WERI-Rb-1 (cell line): ENCODE data around the gene GPR137B.
"Not testable (repeated sequence)": the region's sequence is repeated elsewhere in the genome, so short reads cannot be mapped to it uniquely, and the experiment has no call there.

ENCODE experiments used
- DNase-seq: peaks from one replicate; pipeline ENCODE4 v3.0.0-alpha.2; 2020
- H3K27ac ChIP-seq: fragments of 250-450 bp; sonication (Bioruptor Pico); 2 replicates; pipeline ENCODE4 v1.5.1; 2020; ENCODE audit warnings: mild to moderate bottlenecking, moderate library complexity
- H3K27me3 ChIP-seq: fragments of 250-450 bp; sonication (Bioruptor Pico); 2 replicates; pipeline ENCODE4 v1.5.1; 2021; ENCODE audit warnings: mild to moderate bottlenecking, low read depth, moderate library complexity; ENCODE audit not compliant: insufficient read depth, severe bottlenecking
- H3K36me3 ChIP-seq: fragments of 250-450 bp; sonication (Bioruptor Pico); 2 replicates; pipeline ENCODE4 v1.5.1; 2020; ENCODE audit warnings: mild to moderate bottlenecking, moderate library complexity
- H3K4me3 ChIP-seq: 2 replicates; pipeline ENCODE4 v1.5.1; 2011; ENCODE audit warnings: low read depth, mild to moderate bottlenecking, control low read depth, low read length
- H3K9me3 ChIP-seq: fragments of 250-450 bp; sonication (Bioruptor Pico); 2 replicates; pipeline ENCODE4 v1.5.1; 2021; ENCODE audit warnings: mild to moderate bottlenecking, moderate library complexity; ENCODE audit not compliant: severe bottlenecking
- CTCF ChIP-seq: IDR thresholded peaks from 2 replicates; pipeline ENCODE4 v1.5.1; 2011; ENCODE audit warnings: low read depth, mild to moderate bottlenecking, control low read depth, inconsistent platforms, low read length

Gene GPR137B

GRCh38 chr1:236159704-236160539, 17.6 kb downstream of the GPR137B start:
- Histone ChIP-seq H3K27ac (no peak overlapping the region), H3K27me3 (no peaks in the 10 kb centered on the region), H3K9me3 (peaks cover 10% of the 10 kb centered on the region), H3K4me3 (no peak overlapping the region), H3K36me3 (no peaks in the 10 kb centered on the region)
- DNase-seq = no peak
- TF ChIP-seq CTCF = no peak

GRCh38 chr1:236160540-236161127, 18.3 kb downstream of the GPR137B start:
- Histone ChIP-seq H3K27me3 (no peaks in the 10 kb centered on the region), H3K4me3 (no peak overlapping the region), H3K27ac (no peak overlapping the region), H3K9me3 (peaks cover 10% of the 10 kb centered on the region), H3K36me3 (no peaks in the 10 kb centered on the region)
- TF ChIP-seq CTCF = no peak
- no peak for DNase-seq

GRCh38 chr1:236161230-236161629, 18.9 kb downstream of the GPR137B start:
- no peak overlapping the region for H3K27ac ChIP-seq
- no peaks in the 10 kb centered on the region for H3K27me3 ChIP-seq
- peaks cover 10% of the 10 kb centered on the region for H3K9me3 ChIP-seq
- no peak overlapping the region for H3K4me3 ChIP-seq
- H3K36me3 ChIP-seq = no peaks in the 10 kb centered on the region
- DNase-seq = no peak
- TF ChIP-seq CTCF = no peak

GRCh38 chr1:236161755-236162154, 19.4 kb downstream of the GPR137B start:
- DNase-seq, H3K27ac ChIP-seq: not testable (repeated sequence)

GRCh38 chr1:236163463-236164153, 21.3 kb downstream of the GPR137B start:
- no peak for TF ChIP-seq CTCF
- no peak for DNase-seq
- H3K36me3 ChIP-seq = no peaks in the 10 kb centered on the region
- H3K27me3 ChIP-seq = no peaks in the 10 kb centered on the region
- H3K4me3 ChIP-seq = no peak overlapping the region
- peaks cover 10% of the 10 kb centered on the region for H3K9me3 ChIP-seq
- H3K27ac ChIP-seq = no peak overlapping the region

More at GRCh38 chr1:236161755-236162154, 19.4 kb downstream of the GPR137B start:
- H3K27me3 ChIP-seq, H3K4me3 ChIP-seq, H3K9me3 ChIP-seq, H3K36me3 ChIP-seq: not testable (repeated sequence)

- no peak for DNase-seq
- H3K4me3 ChIP-seq = no peak overlapping the region
- H3K36me3 ChIP-seq = no peaks in the 10 kb centered on the region
- no peak overlapping the region for H3K27ac ChIP-seq
- peaks cover 10% of the 10 kb centered on the region for H3K9me3 ChIP-seq
- no peak for TF ChIP-seq CTCF
- H3K27me3 ChIP-seq = no peaks in the 10 kb centered on the region
Measured at GRCh38 chr1:236164273-236164672, 21.9 kb downstream of the GPR137B start.
